Embryonic facial prominence (tissue), 1 donor: Measurements from ENCODE around the gene RCVRN.
"Not testable (repeated sequence)": the region's sequence is repeated elsewhere in the genome, so short reads cannot be mapped to it uniquely, and the experiment has no call there.

Experiments used
- DNase-seq: peaks from one replicate; pipeline ENCODE4 v3.0.0-alpha.2; 2016; ENCODE audit errors: extremely low spot score

The RCVRN gene

DNA sequence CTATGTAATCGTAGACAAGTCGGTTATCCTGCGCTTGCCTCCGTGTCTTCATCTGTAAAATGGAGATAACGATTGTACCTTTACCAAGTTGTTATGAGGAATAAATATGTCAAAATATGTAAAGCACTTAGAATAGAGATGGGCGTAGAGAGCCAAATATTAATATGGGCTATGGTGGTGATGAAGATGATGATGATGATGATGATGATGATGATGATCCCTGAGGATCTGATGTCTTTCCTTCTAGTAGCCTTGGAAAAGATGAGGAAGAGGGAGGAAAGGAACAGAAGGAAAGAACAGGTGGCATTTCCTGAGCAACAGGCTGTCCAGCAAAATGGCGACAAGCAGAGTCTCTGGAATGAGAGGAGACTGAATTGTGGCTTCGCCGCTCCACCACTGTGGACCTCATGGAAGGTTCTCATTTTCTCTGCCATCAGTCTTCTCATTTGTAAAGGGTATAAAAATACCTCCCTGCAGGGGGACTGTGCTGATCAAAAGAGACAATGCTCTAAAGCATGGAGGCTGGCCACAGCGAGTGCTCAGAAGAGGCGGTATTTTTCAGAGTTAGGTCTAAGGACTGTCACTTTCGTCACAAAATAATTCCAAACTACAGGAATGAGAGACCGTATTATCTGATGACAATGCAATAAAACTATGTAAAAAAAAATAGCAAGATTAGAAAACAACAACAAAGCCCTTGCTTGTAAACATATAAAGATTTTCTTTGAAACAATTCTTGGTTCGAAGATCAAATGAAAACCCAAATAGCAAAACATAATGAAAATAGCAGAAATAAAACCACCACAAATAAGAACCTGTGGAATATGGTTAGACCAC lies 17.2 kb upstream of the RCVRN start:
- no peak for DNase-seq

- DNase-seq, result not testable (repeated sequence)
These were observed 16.1 kb upstream of the RCVRN start for GRCh38 chr17:9921216-9921615.

DNA sequence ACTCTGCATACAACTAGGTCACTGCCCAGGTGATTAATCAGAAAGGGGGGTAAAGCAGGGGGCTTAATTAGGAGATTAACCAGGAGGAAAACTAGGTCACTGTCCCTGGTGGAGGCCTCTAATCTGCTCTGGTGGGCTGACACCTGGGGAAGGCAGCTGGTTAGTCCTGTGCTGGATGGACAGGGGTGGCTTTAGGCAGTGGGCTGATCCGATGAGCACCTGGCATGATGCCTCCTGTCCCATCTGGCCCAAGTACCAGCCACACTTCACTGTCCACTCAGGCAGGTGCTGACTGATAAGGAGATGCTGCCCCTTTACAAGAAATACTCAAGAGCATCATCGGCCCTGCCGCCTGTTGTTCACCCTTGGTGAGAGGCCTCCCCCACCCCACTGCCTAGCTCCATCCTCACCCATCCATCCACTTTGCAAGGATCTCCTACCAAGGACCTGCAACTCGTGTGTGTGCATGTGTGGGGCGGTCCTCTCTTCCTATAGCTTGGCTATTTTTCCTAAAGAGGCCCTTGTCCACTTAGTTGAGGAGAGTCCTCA lies 13.8 kb upstream of the RCVRN start:
- DNase-seq, result no peak

DNA sequence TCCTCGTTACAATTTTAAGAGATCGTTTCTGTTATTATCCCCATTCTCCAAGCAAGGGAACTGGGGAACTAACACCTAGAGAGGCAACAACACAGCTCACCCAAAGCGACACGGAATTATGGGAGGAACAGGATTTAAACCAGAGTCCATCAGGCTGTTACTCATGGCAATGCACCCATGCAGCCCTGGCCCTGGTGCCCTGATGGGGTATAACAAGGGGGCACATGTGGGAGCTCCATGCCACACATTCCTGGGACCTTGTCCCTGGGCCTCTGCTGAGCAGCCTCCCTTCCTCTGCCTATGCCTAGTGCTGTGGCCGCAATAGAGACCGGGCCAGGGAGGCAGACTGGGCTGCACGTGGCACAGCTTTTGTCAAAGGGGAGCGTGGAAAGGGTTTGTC lies 13.3 kb upstream of the RCVRN start:
- no peak for DNase-seq

DNA sequence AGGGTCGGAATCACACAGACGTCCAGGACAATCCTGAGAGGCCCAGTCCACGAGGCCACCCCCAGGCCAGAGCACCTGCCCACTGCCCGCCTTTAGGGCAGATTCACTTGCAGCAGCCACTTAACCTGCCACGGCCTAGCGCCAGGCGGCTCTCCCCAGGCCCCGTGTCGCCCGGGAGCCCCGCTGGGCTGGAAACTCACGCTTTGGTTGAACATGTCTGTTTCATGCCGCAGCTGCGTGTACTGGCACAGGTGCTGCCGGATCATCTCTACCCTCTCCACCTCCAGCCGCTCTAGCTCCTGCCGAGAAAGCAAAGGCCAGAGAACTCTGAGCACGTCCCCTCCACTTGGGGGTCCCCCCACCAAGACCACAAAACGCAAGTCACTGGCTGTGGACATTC lies 12.7 kb upstream of the RCVRN start:
- no peak for DNase-seq

- no peak for DNase-seq
These were observed 12.1 kb upstream of the RCVRN start for GRCh38 chr17:9917131-9917530.

DNA sequence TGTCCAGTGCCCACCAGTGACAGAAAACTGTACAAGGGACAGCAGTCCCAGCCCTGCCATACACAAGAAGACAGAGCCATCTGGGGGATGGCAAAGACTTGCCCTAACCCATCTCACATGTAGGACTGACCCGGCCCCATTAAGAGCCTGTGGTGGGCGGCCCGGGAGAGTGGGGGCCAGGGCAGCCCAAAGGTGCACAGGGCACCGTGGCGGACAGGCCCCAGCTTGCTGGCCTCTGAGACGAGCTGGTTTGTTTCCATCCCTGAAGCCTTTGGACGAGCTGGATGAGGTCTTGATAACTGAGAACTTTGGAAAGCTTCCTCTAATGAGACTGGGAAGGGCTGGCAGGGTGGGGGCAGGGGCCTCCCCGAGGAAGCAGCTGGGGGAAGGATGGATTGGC lies 11.0 kb upstream of the RCVRN start:
- no peak for DNase-seq

- no peak for DNase-seq
These were observed 8.4 kb upstream of the RCVRN start for GRCh38 chr17:9913476-9913875.

GRCh38 chr17:9912121-9913099 lies 7.3 kb upstream of the RCVRN start:
- no peak for DNase-seq

DNA sequence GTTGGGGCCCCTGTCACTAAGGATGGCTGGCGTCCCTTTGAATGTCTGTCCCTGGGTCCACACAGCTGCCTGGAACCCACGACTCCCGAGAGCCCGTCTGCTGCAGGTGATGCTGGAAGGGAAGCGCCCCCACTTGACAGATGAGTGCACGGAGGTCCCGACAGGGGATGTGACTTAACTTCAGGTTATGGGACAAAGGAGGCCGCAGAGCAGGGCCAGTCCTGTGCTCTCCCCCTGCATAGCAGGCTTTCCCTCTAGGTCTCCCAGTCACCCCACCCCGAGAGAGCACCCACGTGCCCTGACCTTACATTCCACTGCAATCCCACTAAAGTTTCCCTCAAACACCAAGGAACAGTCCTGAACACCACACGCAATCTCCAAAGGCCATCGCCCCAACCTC lies 6.0 kb upstream of the RCVRN start:
- no peak for DNase-seq

- DNase-seq, result no peak
These were observed 3.6 kb upstream of the RCVRN start for GRCh38 chr17:9908649-9909042.

- no peak for DNase-seq
These were observed 3.0 kb upstream of the RCVRN start for GRCh38 chr17:9907883-9908648.

GRCh38 chr17:9907131-9907530 lies 2.1 kb upstream of the RCVRN start:
- no peak for DNase-seq

GRCh38 chr17:9906616-9907015 lies 1.5 kb upstream of the RCVRN start:
- DNase-seq, result no peak

- no peak for DNase-seq
These were observed 831 bp upstream of the RCVRN start for GRCh38 chr17:9905902-9906301.

DNA sequence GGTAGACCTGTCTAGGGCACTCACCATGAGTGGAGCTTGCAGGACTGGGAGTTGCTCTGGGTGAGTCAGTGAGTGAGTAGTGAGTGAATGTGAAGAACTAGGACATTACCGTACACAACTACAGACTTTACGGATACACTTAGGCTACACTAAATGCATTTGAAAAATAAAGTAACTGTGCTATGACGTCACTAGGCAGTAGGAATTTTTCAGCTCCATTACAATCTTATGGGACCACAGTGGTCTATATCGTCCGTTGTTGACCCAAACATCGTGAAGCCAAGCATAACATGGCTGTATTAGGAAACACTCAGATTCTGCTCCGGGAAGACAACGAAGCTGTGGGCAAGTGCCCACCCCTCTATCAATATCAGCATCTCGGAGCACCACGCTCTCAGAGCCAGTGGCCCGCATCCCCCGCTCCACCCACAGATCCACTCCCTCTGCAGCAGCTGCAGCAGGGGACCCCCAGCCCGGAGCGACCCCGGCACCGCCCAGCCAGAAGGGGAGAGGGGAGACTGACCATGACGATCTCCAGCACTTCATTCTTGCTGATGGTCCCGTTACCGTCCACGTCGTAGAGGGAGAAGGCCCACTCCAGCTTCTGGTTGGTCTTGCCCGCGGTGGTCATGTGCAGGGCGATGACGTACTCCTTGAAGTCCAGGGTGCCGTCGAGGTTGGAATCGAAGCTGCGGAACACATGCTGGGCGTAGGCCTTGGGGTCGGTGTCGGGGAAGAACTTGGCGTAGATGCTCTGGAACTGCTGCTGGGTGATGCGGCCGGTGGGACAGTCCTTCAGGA lies 594 bp downstream of the RCVRN start:
- DNase-seq, result no peak

- DNase-seq, result no peak
These were observed 3.0 kb downstream of the RCVRN start for GRCh38 chr17:9902120-9902519.

- DNase-seq, result peak; percentile 34
These were observed 4.3 kb downstream of the RCVRN start for GRCh38 chr17:9900784-9901183.

- no peak for DNase-seq
These were observed 5.0 kb downstream of the RCVRN start for GRCh38 chr17:9900044-9900594.

DNA sequence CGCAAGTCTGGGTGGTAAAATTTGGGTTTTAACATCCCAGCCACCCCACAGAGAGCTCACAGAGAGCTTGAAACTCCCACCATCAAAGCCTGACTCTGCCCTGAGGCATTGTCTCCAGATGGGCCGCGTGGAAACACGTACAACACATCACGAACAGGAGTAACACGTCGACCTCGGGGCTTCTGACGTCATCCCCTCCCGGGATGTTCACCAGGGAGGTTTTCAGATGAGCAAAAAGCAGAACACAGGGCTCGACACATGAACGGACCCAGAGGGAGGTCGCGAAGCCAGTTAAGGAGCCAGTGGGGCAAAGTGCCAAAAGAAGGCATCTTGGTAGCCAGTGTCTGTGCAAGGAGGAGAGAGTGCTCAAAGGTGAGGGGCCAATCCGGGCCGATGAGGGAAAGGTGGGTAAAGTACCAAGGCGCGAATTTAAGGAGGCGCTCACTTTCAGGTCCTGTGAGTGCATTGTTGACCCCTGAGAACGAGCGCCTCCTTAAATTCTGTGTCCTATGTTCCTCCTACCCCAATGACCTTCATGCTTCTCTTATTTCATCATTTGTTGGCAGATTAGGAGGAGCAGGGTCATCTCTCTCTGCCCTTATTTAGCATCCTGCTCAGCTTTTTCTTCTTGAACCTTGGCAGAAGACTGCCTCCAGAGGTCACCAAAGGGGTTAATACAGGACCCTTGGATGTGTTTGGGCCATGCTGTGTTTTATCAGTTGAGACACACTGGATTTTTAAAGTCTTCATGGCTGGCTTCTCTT lies 5.6 kb downstream of the RCVRN start:
- no peak for DNase-seq
